GM21381 (cell line): ENCODE data around the gene SPRR1B.
"Not testable (repeated sequence)": the region's sequence is repeated elsewhere in the genome, so short reads cannot be mapped to it uniquely, and the experiment has no call there.

Experiments
- ATAC-seq: cut with Tn5 transposase; IDR thresholded peaks from one replicate; pipeline ENCODE4 v1.9.1; 2021; ENCODE audit warnings: mild to moderate bottlenecking, moderate library complexity; ENCODE audit not compliant: unreplicated experiment

SPRR1B gene

DNA sequence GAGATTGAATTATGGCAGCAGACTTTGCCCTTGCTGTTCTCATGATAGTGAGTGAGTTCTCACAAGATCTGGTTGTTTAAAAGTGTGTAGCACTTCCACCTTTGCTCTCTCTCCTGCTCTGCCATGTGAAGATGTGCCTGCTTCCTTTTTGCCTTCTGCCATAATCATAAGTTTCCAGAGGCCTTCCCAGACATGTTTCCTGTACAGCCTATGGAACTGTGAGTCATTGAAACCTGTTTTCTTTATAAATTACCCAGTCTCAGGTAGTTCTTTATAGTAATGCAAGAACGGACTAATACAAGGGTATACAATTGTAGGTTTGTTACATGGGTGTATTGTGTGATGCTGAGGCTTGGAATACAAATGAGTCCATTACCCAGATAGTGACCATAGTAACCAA, 4.2 kb downstream of the SPRR1B start:
- ATAC-seq, result no peak

- ATAC-seq, result no peak
Observed at GRCh38 chr1:153040950-153041631, 10.1 kb downstream of the SPRR1B start, which contains the start of gene SPRR2D. Gene SPRR2D, minus strand, starts transcription at chr1:153041120. Its CDS starts 774 bp downstream, at chr1:153040346.

DNA sequence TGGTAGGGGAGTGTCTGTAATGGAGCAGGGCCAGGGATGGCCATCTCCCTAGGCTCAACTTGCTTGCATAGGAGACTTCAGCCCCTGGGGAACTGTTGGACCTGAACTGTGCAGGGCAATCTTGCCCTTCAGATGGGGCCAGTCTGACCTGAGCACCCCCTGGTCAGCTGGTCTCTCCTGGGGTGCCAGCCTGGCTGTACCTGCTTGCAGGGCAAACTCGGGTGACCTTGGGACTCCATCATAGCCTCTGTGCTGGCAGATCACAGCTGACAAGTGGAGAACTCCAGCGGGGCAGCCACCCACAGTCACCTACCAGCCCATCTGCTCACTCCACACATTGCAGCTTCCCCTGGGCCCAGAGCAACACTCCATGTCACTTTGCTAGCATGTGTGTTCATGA, 18.2 kb downstream of the SPRR1B start:
- ATAC-seq, result no peak

- ATAC-seq, result not testable (repeated sequence)
Observed at GRCh38 chr1:153056111-153056510, 25.1 kb downstream of the SPRR1B start.

DNA sequence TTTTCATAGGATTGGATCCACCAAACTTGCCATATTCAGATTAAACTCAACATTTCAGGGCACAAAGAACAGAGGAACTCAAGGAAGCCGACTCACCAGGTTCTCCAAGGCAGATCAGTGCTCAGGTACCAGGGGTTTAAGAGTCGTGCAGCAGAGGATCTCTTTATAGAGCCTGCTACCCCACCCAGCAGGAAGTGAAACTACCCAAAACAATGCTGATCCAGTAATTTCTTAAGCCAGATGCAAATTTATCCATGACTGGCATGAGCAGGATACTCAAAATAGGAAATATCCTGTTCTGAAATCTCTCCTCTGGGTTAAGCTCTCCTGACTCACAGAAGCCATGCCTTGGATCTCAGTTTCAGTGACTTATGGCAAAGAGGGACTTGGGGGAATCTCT, 26.4 kb downstream of the SPRR1B start, which contains the start of gene SPRR2A:
SPRR2A (minus strand) TSS at position 138 of the 400 bp plus-strand sequence. CDS start 777 bp downstream, outside the sequence.
- no peak for ATAC-seq

DNA sequence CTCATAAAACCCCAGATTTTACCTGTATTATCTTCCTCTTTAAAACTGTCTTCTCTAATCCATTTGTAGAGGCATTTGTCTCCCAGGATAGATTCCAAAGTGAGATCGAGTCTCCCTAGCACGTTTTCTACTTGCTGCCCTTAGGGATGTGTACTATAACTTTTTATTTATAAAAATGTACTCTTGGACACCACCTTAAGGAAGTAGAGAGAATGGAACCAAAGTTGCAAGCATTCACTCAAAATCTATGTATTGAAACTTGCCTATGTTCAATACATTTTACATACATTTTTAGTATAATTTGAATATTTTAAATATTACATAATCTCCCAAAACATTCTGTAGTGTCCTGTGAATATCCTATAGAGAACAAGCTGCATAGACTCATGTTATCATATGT, 27.2 kb downstream of the SPRR1B start:
- ATAC-seq, result no peak

DNA sequence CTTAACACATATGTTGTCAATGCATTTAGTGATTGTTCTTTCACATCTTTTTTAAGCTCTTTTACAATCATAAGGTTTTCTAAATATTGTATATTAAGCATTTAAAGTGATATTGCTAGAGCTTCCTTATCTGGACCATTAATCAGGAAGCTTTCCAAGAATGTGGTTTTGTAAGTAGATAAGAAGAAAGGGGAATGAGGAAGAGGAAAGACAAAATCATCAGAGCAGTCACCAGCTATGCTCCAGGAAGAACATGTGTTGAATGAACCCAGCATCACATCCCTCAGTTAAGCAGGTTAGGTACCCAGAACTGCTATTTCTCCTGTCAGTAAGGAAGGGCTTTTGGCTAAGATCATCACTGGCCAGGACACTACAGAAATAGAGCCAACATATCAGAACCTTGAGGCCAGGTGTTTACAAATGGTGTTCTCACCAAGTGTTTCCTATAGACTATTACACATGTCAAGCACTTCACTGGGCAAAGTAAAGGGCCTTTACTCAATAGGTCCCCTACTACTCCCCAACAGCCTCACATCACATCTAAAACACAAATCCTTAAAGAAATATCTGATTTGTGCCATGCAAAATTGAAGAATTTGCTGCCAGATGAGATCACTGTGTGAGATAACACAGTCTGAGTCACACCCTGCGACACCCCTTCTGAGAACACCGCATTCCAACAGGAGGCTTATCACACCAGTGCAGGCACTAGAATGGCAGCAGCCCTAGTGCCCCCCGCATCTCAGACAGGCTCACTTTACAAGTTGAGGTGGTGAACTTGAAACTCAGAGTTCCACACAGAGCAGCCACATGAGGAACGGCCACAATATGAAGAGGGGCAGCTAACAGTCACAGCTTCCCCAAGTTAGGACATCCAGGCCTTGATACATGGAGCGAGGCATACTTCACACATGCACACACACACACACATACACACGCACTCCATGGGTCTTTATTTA, 28.1 kb downstream of the SPRR1B start:
- no peak for ATAC-seq

DNA sequence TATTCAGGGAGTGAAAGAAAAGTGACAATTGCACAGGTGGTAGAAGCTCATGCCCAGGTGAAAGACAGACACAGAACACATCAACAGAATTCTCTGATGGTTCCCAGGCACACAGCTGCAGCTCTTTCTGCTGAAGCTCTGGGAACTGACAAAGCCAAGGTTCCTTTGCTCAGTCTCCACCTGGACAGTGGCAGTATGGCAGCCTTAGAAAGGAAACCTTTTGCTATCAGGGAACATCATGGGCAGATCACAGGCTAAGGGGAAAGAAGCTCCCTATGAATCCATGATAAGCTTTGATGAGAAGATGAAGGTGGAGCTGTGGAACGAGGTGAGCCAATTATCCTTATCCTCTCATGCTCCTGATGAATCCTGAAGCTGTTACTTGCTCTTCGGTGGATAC, 39.2 kb downstream of the SPRR1B start:
- ATAC-seq, result no peak

- no peak for ATAC-seq
Observed at GRCh38 chr1:153071511-153071910, 40.5 kb downstream of the SPRR1B start, which contains the start of gene SPRR2B. Gene SPRR2B, minus strand, starts transcription at chr1:153071611. Its CDS starts 772 bp downstream, at chr1:153070839.

DNA sequence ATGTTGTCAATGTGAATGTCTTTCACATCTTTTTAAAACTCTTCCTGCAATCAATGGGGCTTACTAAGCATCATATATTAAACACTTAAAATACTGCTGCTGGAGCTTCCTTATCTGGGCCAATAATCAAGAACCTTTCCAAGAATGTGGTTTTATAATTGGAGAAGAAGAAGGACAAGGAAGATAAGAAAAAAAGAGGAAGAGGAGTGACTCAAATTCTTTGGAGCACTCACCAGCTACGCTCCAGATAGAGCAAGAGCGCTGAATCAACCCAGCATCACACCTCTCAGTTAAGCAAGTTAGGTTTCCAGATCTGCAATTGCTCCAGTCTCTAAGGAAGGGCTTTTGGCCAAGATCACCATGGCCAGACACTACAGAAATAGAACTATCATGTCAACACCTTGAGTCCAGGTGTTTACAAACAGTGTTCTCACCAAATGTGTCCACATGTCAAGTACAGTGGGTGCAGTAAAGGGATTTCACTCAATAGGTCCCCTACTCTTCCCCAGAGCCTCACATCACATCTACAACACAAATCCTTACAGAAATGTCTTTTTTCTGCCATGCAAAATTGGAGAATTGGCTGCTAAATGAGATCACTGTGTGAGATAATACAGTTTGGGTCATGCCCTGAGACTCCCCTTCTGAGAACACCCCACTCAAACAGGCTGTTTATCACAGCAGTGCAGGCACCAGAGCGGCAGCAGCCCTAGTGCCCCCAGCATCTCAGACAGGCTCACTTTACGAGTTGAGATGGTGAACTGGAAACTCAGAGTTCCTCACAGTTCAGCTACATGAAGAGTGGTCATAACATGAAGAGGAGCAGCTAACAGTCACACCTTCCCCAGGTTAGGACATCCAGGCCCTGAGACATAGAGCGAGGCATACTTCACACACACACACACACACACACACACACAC, 42.1 kb downstream of the SPRR1B start:
- ATAC-seq, result no peak

GRCh38 chr1:153081736-153082135, 50.7 kb downstream of the SPRR1B start:
- no peak for ATAC-seq
